ENCODE data around the gene PRRX2. TPM values are rescaled to one million over a fixed set of nuclear protein-coding genes. Genes with fewer than 3 reads are reported as not detected.

Gene PRRX2
- total RNA-seq, 5 donors from 2014 or later (not counting 1 experiment from before 2014, with no cell fraction given) = 0.26 TPM; not detected in 4

DNA sequence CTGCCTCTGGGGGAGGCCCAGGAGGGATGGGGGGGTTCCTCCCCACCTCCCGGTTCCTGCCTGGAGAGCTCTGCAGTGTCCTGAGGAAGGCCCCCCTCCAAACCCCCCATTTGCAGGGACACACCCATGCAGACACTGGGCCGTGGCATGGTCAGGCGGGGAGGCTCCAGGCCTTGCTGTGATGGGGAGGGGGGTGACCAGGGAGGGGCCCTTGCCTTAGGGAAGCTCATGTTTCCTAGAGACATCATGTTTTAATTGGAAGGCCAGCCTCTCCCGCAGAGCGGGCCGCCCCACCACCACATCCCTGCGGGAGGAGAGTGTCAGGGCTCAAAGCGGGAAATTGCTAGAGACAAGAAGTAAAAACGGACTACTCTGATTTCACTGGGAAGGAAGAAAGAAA is 12.0 kb downstream of the PRRX2 start:
- Mint-ChIP-seq H3K9me3 (no peaks in the 10 kb centered on the region), H3K4me1 (no peaks in the 10 kb centered on the region), H3K36me3 (no peaks in the 10 kb centered on the region), H3K27me3 (peaks cover 13 to 38% of the 10 kb centered on the region in 2 donors), H3K27ac (no peak overlapping the region), H3K4me3 (no peak overlapping the region)
- no peaks in the 10 kb centered on the region for H3K9me3 ChIP-seq
- 40% methylated on average over 1 of the region's 9 CpGs for WGBS (ENCODE audit: insufficient coverage)
- no peak overlapping the region for H3K27ac ChIP-seq (ENCODE audit: low read length)
- H3K36me3 ChIP-seq (ENCODE audit: control insufficient read depth in 2 of 2, extremely low read depth in 1 of 2, insufficient read depth in 1 of 2, low read length in 1 of 2) = no peaks in the 10 kb centered on the region
- ATAC-seq (replicated peaks in 1 of 4) (no peak), DNase-seq (no peak)
- no peaks in the 10 kb centered on the region for H3K4me1 ChIP-seq (ENCODE audit: control insufficient read depth in 1 of 2, extremely low read depth in 1 of 2, insufficient read depth in 2 of 2, low read length in 2 of 2)
- POLR2A ChIA-PET = no interaction called here
- CTCF ChIA-PET = no interaction called here
- peaks cover 0 to 73% of the 10 kb centered on the region in 2 experiments for H3K27me3 ChIP-seq (replicated peaks in 1 of 2; ENCODE audit: control insufficient read depth in 2 of 2, extremely low read depth in 1 of 2, insufficient read depth in 2 of 2, low read length in 1 of 2)
- no peak overlapping the region for H3K4me3 ChIP-seq (ENCODE audit: control insufficient read depth in 1 of 2, extremely low read depth in 1 of 2, low read length in 1 of 2)

DNA sequence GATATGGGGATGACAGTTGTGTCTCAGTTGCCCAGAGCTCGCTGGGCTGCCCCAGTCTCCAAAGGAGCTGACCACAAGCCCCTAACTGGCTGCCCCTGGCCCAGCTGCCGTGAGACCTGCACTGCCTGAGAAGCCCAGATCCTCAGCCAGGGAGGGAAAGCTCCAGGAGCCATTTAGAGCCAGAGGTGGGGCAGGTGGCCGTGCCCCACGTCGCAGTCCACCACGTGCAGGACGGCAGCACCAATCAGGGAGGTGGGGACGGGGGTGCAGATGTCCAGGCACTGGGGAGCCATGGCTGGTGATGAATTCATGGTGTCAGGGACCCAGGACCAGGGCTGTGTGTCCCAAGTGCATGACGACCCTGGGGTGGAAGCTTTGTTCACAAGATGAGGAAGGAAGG is 13.4 kb downstream of the PRRX2 start:
- CTCF ChIA-PET = no interaction called here
- WGBS (ENCODE audit: insufficient coverage) = 49% methylated on average over 4 of the region's 9 CpGs
- no peaks in the 10 kb centered on the region for H3K36me3 Mint-ChIP-seq

DNA sequence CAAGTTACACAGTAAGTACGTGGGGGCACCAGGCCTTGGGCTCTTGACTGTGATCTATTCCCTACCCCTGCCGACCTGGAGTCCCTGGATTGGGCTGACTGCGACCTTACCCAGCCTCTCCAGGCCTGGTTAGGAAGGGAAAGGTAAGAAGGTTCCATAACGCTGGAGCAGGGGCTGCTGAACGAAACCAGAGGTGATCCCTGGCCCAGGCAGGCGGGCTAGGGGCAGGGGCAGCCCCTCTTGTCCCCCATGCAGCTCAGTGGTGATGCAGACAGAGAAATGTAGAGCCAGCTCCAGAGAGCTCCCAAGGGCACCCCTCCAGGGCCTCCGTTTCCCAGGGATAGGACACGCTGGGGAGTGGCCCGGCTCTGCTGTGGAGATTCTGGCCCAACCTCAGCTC is 14.1 kb downstream of the PRRX2 start:
- Mint-ChIP-seq H3K4me1 (no peaks in the 10 kb centered on the region), H3K4me3 (no peak overlapping the region), H3K36me3 (no peaks in the 10 kb centered on the region), H3K27ac (no peak overlapping the region), H3K27me3 (peaks cover 13 to 40% of the 10 kb centered on the region in 2 donors), H3K9me3 (no peaks in the 10 kb centered on the region)
- H3K27me3 ChIP-seq (replicated peaks in 1 of 2; ENCODE audit: control insufficient read depth in 2 of 2, extremely low read depth in 1 of 2, insufficient read depth in 2 of 2, low read length in 1 of 2) = peaks cover 0 to 68% of the 10 kb centered on the region in 2 experiments
- 54% methylated on average over 6 of the region's 9 CpGs for WGBS (ENCODE audit: insufficient coverage)
- ATAC-seq (replicated peaks in 1 of 4) = no peak
- CTCF ChIA-PET = no interaction called here
- DNase-seq = no peak
- no peaks in the 10 kb centered on the region for H3K36me3 ChIP-seq (ENCODE audit: control insufficient read depth in 2 of 2, extremely low read depth in 1 of 2, insufficient read depth in 1 of 2, low read length in 1 of 2)
- POLR2A ChIA-PET = interaction anchor here in 1 of 2 donors (0.5 kb wide), 1 partner anchor 88 kb away, joined by 3 read pairs; no protein-coding TSS in a partner anchor
- H3K4me3 ChIP-seq (ENCODE audit: control insufficient read depth in 1 of 2, extremely low read depth in 1 of 2, low read length in 1 of 2) = no peak overlapping the region
- H3K4me1 ChIP-seq (ENCODE audit: control insufficient read depth in 1 of 2, extremely low read depth in 1 of 2, insufficient read depth in 2 of 2, low read length in 2 of 2) = no peaks in the 10 kb centered on the region
- H3K27ac ChIP-seq (ENCODE audit: low read length) = no peak overlapping the region
- H3K9me3 ChIP-seq = no peaks in the 10 kb centered on the region

More for the DNA sequence above, 13.4 kb downstream of the PRRX2 start:
- no peaks in the 10 kb centered on the region for H3K9me3 Mint-ChIP-seq
- Histone ChIP-seq H3K4me1 (ENCODE audit: control insufficient read depth in 1 of 2, extremely low read depth in 1 of 2, insufficient read depth in 2 of 2, low read length in 2 of 2) (no peaks in the 10 kb centered on the region), H3K27me3 (replicated peaks in 1 of 2; ENCODE audit: control insufficient read depth in 2 of 2, extremely low read depth in 1 of 2, insufficient read depth in 2 of 2, low read length in 1 of 2) (peaks cover 0 to 73% of the 10 kb centered on the region in 2 experiments), H3K27ac (ENCODE audit: low read length) (no peak overlapping the region), H3K9me3 (no peaks in the 10 kb centered on the region), H3K36me3 (ENCODE audit: control insufficient read depth in 2 of 2, extremely low read depth in 1 of 2, insufficient read depth in 1 of 2, low read length in 1 of 2) (no peaks in the 10 kb centered on the region), H3K4me3 (ENCODE audit: control insufficient read depth in 1 of 2, extremely low read depth in 1 of 2, low read length in 1 of 2) (no peak overlapping the region)
- H3K27me3 Mint-ChIP-seq = peaks cover 13 to 37% of the 10 kb centered on the region in 2 donors
- H3K4me1 Mint-ChIP-seq = no peaks in the 10 kb centered on the region
- no peak for DNase-seq
- H3K4me3 Mint-ChIP-seq = no peak overlapping the region
- POLR2A ChIA-PET = no interaction called here
- ATAC-seq (replicated peaks in 1 of 4) = no peak
- no peak overlapping the region for H3K27ac Mint-ChIP-seq

GRCh38 chr9:129681924-129682323 is 16.5 kb downstream of the PRRX2 start:
- WGBS (ENCODE audit: insufficient coverage) = 0% methylated on average over 2 of the region's 11 CpGs
- no peaks in the 10 kb centered on the region for H3K36me3 ChIP-seq (ENCODE audit: control insufficient read depth in 2 of 2, extremely low read depth in 1 of 2, insufficient read depth in 1 of 2, low read length in 1 of 2)
- POLR2A ChIA-PET = no interaction called here
- H3K9me3 Mint-ChIP-seq = no peaks in the 10 kb centered on the region
- H3K4me3 Mint-ChIP-seq = no peak overlapping the region
- no peak overlapping the region for H3K27ac ChIP-seq (ENCODE audit: low read length)
- no peak overlapping the region for H3K27ac Mint-ChIP-seq
- DNase-seq (no peak), ATAC-seq (replicated peaks in 1 of 4) (no peak)
- H3K9me3 ChIP-seq = no peaks in the 10 kb centered on the region
- no peaks in the 10 kb centered on the region for H3K36me3 Mint-ChIP-seq
- no peaks in the 10 kb centered on the region for H3K4me1 Mint-ChIP-seq
- CTCF ChIA-PET = no interaction called here
- H3K4me1 ChIP-seq (ENCODE audit: control insufficient read depth in 1 of 2, extremely low read depth in 1 of 2, insufficient read depth in 2 of 2, low read length in 2 of 2) = no peaks in the 10 kb centered on the region
- peaks cover 0 to 58% of the 10 kb centered on the region in 2 experiments for H3K27me3 ChIP-seq (replicated peaks in 1 of 2; ENCODE audit: control insufficient read depth in 2 of 2, extremely low read depth in 1 of 2, insufficient read depth in 2 of 2, low read length in 1 of 2)
- no peak overlapping the region for H3K4me3 ChIP-seq (ENCODE audit: control insufficient read depth in 1 of 2, extremely low read depth in 1 of 2, low read length in 1 of 2)
- H3K27me3 Mint-ChIP-seq = peaks cover 11 to 35% of the 10 kb centered on the region in 2 donors

DNA sequence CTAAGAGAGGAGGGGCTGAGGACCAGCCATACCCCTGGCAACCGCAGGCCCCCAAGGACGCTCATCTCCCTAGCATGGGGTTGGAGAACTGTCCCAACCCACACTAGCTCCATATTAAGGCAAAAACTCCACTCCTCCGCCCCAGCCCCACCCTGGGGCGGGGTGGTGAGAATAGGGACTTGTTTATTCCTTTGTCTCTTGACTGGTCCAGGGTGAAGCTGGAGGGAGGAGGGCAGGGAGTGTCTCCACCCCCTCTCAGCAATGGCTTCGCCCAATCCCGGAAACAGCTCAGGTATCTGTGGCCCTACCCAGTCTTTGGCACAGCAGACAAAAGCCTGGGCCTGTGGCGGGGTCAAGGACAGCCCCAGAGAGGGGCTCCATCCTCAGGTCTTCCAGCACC is 16.9 kb downstream of the PRRX2 start:
- CTCF ChIA-PET = no interaction called here
- 91% methylated on average over 3 of the region's 7 CpGs for WGBS (ENCODE audit: insufficient coverage)
- ATAC-seq (replicated peaks in 1 of 4) = no peak

GRCh38 chr9:129685220-129685932 is 19.9 kb downstream of the PRRX2 start:
- Histone ChIP-seq H3K4me3 (ENCODE audit: control insufficient read depth in 1 of 2, extremely low read depth in 1 of 2, low read length in 1 of 2) (no peak overlapping the region), H3K27ac (ENCODE audit: low read length) (no peak overlapping the region), H3K36me3 (ENCODE audit: control insufficient read depth in 2 of 2, extremely low read depth in 1 of 2, insufficient read depth in 1 of 2, low read length in 1 of 2) (no peaks in the 10 kb centered on the region), H3K4me1 (ENCODE audit: control insufficient read depth in 1 of 2, extremely low read depth in 1 of 2, insufficient read depth in 2 of 2, low read length in 2 of 2) (no peaks in the 10 kb centered on the region), H3K9me3 (no peaks in the 10 kb centered on the region), H3K27me3 (replicated peaks in 1 of 2; ENCODE audit: control insufficient read depth in 2 of 2, extremely low read depth in 1 of 2, insufficient read depth in 2 of 2, low read length in 1 of 2) (peaks cover 0 to 39% of the 10 kb centered on the region in 2 experiments)
- DNase-seq = no peak
- no peaks in the 10 kb centered on the region for H3K4me1 Mint-ChIP-seq
- 82% methylated on average over 6 of the region's 15 CpGs for WGBS (ENCODE audit: insufficient coverage)
- ATAC-seq (replicated peaks in 1 of 4) = no peak
- CTCF ChIA-PET = no interaction called here
- H3K4me3 Mint-ChIP-seq = no peak overlapping the region
- no peaks in the 10 kb centered on the region for H3K9me3 Mint-ChIP-seq
- POLR2A ChIA-PET = no interaction called here
- no peak overlapping the region for H3K27ac Mint-ChIP-seq
- no peaks in the 10 kb centered on the region for H3K36me3 Mint-ChIP-seq
- peaks cover 4 to 19% of the 10 kb centered on the region in 2 donors for H3K27me3 Mint-ChIP-seq

More for the DNA sequence above, 16.9 kb downstream of the PRRX2 start:
- DNase-seq = no peak
- Histone ChIP-seq H3K36me3 (ENCODE audit: control insufficient read depth in 2 of 2, extremely low read depth in 1 of 2, insufficient read depth in 1 of 2, low read length in 1 of 2) (no peaks in the 10 kb centered on the region), H3K27ac (ENCODE audit: low read length) (no peak overlapping the region), H3K4me3 (ENCODE audit: control insufficient read depth in 1 of 2, extremely low read depth in 1 of 2, low read length in 1 of 2) (no peak overlapping the region), H3K9me3 (no peaks in the 10 kb centered on the region), H3K27me3 (replicated peaks in 1 of 2; ENCODE audit: control insufficient read depth in 2 of 2, extremely low read depth in 1 of 2, insufficient read depth in 2 of 2, low read length in 1 of 2) (peaks cover 0 to 54% of the 10 kb centered on the region in 2 experiments), H3K4me1 (ENCODE audit: control insufficient read depth in 1 of 2, extremely low read depth in 1 of 2, insufficient read depth in 2 of 2, low read length in 2 of 2) (no peaks in the 10 kb centered on the region)
- POLR2A ChIA-PET = no interaction called here
- H3K27me3 Mint-ChIP-seq = peaks cover 8 to 33% of the 10 kb centered on the region in 2 donors
- H3K9me3 Mint-ChIP-seq = no peaks in the 10 kb centered on the region
- H3K4me3 Mint-ChIP-seq = no peak overlapping the region
- no peak overlapping the region for H3K27ac Mint-ChIP-seq
- H3K36me3 Mint-ChIP-seq = no peaks in the 10 kb centered on the region
- H3K4me1 Mint-ChIP-seq = no peaks in the 10 kb centered on the region

All from T-cell (primary cell).